ENCODE results near the gene BPIFB3. TPM values are rescaled to one million over a fixed set of nuclear protein-coding genes. Genes with fewer than 3 reads are reported as not detected.
A peak's percentile ranks its signal among the peaks of the same experiment; 100 is the strongest.

BPIFB3 gene
- total RNA-seq, 2 donors from 2014 or later: not detected

- Mint-ChIP-seq H3K9me3 (no peaks in the 10 kb centered on the region), H3K27ac (peak overlapping the region in 1 of 2 donors; percentile 38), H3K36me3 (no peaks in the 10 kb centered on the region)
- DNase-seq (ENCODE audit: low spot score in 2 of 2) (no peak), ATAC-seq (no peak)
These were observed 14.1 kb downstream of the BPIFB3 start for GRCh38 chr20:33067806-33068205.

- no peaks in the 10 kb centered on the region for H3K36me3 Mint-ChIP-seq
These were observed 14.7 kb downstream of the BPIFB3 start for GRCh38 chr20:33068251-33068939.

GRCh38 chr20:33069673-33070072 is 16.0 kb downstream of the BPIFB3 start:
- DNase-seq (ENCODE audit: low spot score in 2 of 2): no peak
- ATAC-seq: no peak
- Mint-ChIP-seq H3K36me3 (no peaks in the 10 kb centered on the region), H3K27ac (peak overlapping the region; percentile 21 to 34), H3K9me3 (no peaks in the 10 kb centered on the region)

More at GRCh38 chr20:33068251-33068939, 14.7 kb downstream of the BPIFB3 start:
- Mint-ChIP-seq H3K27ac (peak overlapping the region; percentile 11 to 38), H3K9me3 (no peaks in the 10 kb centered on the region)
- ATAC-seq (no peak), DNase-seq (ENCODE audit: low spot score in 2 of 2) (no peak)

GRCh38 chr20:33070111-33071053 is 16.7 kb downstream of the BPIFB3 start:
- H3K9me3 Mint-ChIP-seq: no peaks in the 10 kb centered on the region
- DNase-seq (ENCODE audit: low spot score in 2 of 2) (no peak), ATAC-seq (no peak)
- H3K36me3 Mint-ChIP-seq: no peaks in the 10 kb centered on the region
- H3K27ac Mint-ChIP-seq: no peak overlapping the region

GRCh38 chr20:33071198-33071597 is 17.5 kb downstream of the BPIFB3 start:
- DNase-seq (ENCODE audit: low spot score in 2 of 2) (no peak), ATAC-seq (no peak)
- peak overlapping the region in 1 of 2 donors; percentile 21 for H3K27ac Mint-ChIP-seq
- H3K9me3 Mint-ChIP-seq: no peaks in the 10 kb centered on the region
- no peaks in the 10 kb centered on the region for H3K36me3 Mint-ChIP-seq

- Mint-ChIP-seq H3K9me3 (no peaks in the 10 kb centered on the region), H3K36me3 (no peaks in the 10 kb centered on the region)
- no peak for ATAC-seq
These were observed 18.7 kb downstream of the BPIFB3 start for GRCh38 chr20:33072362-33072761.

GRCh38 chr20:33072813-33073212 is 19.1 kb downstream of the BPIFB3 start:
- DNase-seq (ENCODE audit: low spot score in 2 of 2) (no peak), ATAC-seq (no peak)
- Mint-ChIP-seq H3K36me3 (no peaks in the 10 kb centered on the region), H3K9me3 (no peaks in the 10 kb centered on the region), H3K27ac (no peak overlapping the region)

More at GRCh38 chr20:33072362-33072761, 18.7 kb downstream of the BPIFB3 start:
- DNase-seq (ENCODE audit: low spot score in 2 of 2): no peak
- H3K27ac Mint-ChIP-seq: no peak overlapping the region

- H3K36me3 Mint-ChIP-seq: no peaks in the 10 kb centered on the region
- no peaks in the 10 kb centered on the region for H3K9me3 Mint-ChIP-seq
- H3K27ac Mint-ChIP-seq: no peak overlapping the region
- DNase-seq (ENCODE audit: low spot score in 2 of 2) (no peak), ATAC-seq (no peak)
These were observed 21.0 kb downstream of the BPIFB3 start for GRCh38 chr20:33074675-33075074.

- ATAC-seq: no peak
- no peaks in the 10 kb centered on the region for H3K9me3 Mint-ChIP-seq
- no peak overlapping the region for H3K27ac Mint-ChIP-seq
- DNase-seq (ENCODE audit: low spot score in 2 of 2): no peak
- H3K36me3 Mint-ChIP-seq: no peaks in the 10 kb centered on the region
These were observed 21.6 kb downstream of the BPIFB3 start for GRCh38 chr20:33075281-33075680.

- peak in 1 of 2 donors; percentile 20 for ATAC-seq
- Mint-ChIP-seq H3K27ac (no peak overlapping the region), H3K36me3 (no peaks in the 10 kb centered on the region), H3K9me3 (no peaks in the 10 kb centered on the region)
- no peak for DNase-seq (ENCODE audit: low spot score in 2 of 2)
These were observed 23.1 kb downstream of the BPIFB3 start for GRCh38 chr20:33076662-33077372.

- no peak for DNase-seq (ENCODE audit: low spot score in 2 of 2)
- H3K27ac Mint-ChIP-seq: peak within 1 kb of the TSS in 1 of 2 donors; percentile 15
These were observed 25.6 kb downstream of the BPIFB3 start, which contains the start of gene BPIFB4 for GRCh38 chr20:33079259-33079658. BPIFB4 (plus strand) TSS chr20:33079643; CDS start chr20:33081527, 1,884 bp downstream.

GRCh38 chr20:33081411-33082154 is 27.9 kb downstream of the BPIFB3 start:
- no peaks in the 10 kb centered on the region for H3K36me3 Mint-ChIP-seq
- DNase-seq (ENCODE audit: low spot score in 2 of 2) (no peak), ATAC-seq (no peak)
- no peak overlapping the region for H3K27ac Mint-ChIP-seq
- no peaks in the 10 kb centered on the region for H3K9me3 Mint-ChIP-seq

More at GRCh38 chr20:33079259-33079658, 25.6 kb downstream of the BPIFB3 start, which contains the start of gene BPIFB4:
- ATAC-seq: no peak
- Mint-ChIP-seq H3K9me3 (no peaks in the 10 kb centered on the region), H3K36me3 (no peaks in the 10 kb centered on the region)

- Mint-ChIP-seq H3K27ac (no peak overlapping the region), H3K36me3 (no peaks in the 10 kb centered on the region), H3K9me3 (no peaks in the 10 kb centered on the region)
- no peak for ATAC-seq
- no peak for DNase-seq (ENCODE audit: low spot score in 2 of 2)
These were observed 28.8 kb downstream of the BPIFB3 start for GRCh38 chr20:33082546-33082945.

- Mint-ChIP-seq H3K36me3 (no peaks in the 10 kb centered on the region), H3K27ac (peak overlapping the region in 1 of 2 donors; percentile 24), H3K9me3 (no peaks in the 10 kb centered on the region)
- DNase-seq (ENCODE audit: low spot score in 2 of 2) (no peak), ATAC-seq (no peak)
These were observed 30.0 kb downstream of the BPIFB3 start for GRCh38 chr20:33083544-33084340.

GRCh38 chr20:33084722-33085121 is 31.0 kb downstream of the BPIFB3 start:
- ATAC-seq: no peak
- no peaks in the 10 kb centered on the region for H3K36me3 Mint-ChIP-seq
- H3K9me3 Mint-ChIP-seq: no peaks in the 10 kb centered on the region
- H3K27ac Mint-ChIP-seq: no peak overlapping the region
- no peak for DNase-seq (ENCODE audit: low spot score in 2 of 2)
